NT2/D1 (cell line): ENCODE measurements around the gene CPEB4.

Experiments
- SUZ12 ChIP-seq: IDR thresholded peaks from 2 replicates; pipeline ENCODE4 v1.6.1; 2011; ENCODE audit not compliant: insufficient read length, insufficient read depth; ENCODE audit errors: extremely low read depth
- YY1 ChIP-seq: IDR thresholded peaks from 2 replicates; pipeline ENCODE4 v1.6.1; 2011; ENCODE audit not compliant: insufficient read length, insufficient read depth
- ZNF274 ChIP-seq: IDR thresholded peaks from 2 replicates; pipeline ENCODE4 v1.6.1; 2011; ENCODE audit warnings: mild to moderate bottlenecking, low read depth, low read length

DNA sequence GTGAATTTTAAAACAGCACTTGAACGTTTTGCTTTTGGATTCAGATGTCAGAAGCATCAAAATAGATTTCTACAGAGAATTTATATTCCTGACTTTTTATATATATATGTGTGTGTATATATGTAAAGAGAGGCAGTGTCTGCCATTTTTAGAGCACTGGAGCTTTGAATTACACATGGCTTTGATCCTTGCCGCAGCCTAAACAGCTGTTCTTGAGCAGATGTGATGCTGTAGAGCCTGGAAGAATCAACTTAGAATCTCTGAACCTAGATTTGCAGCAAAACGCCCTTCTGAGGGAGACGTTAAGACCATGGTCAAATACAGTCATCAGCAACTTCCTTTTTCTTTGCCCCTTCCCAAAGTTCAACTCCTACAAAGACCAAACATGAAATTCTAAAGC is 79.1 kb downstream of the CPEB4 start:
- TF ChIP-seq YY1, result no peak
- TF ChIP-seq ZNF274, result no peak
- TF ChIP-seq SUZ12, result no peak
